HG03439 (cell line): Measurements from ENCODE around the gene SSU72.
"Not testable (repeated sequence)": the region's sequence is repeated elsewhere in the genome, so short reads cannot be mapped to it uniquely, and the experiment has no call there.

Experiments used
- ATAC-seq: cut with Tn5 transposase; IDR thresholded peaks from one replicate; pipeline ENCODE4 v1.9.1; 2021; ENCODE audit warnings: mild to moderate bottlenecking, moderate library complexity; ENCODE audit not compliant: unreplicated experiment

Gene SSU72

GRCh38 chr1:1510912-1511532 lies 63.6 kb downstream of the SSU72 start:
- ATAC-seq = no peak

GRCh38 chr1:1509465-1509850 lies 65.2 kb downstream of the SSU72 start:
- ATAC-seq = not testable (repeated sequence)

GRCh38 chr1:1508775-1509464 lies 65.7 kb downstream of the SSU72 start:
- not testable (repeated sequence) for ATAC-seq

GRCh38 chr1:1507305-1507704 lies 67.4 kb downstream of the SSU72 start:
- ATAC-seq = no peak

GRCh38 chr1:1505801-1506200 lies 68.9 kb downstream of the SSU72 start:
- ATAC-seq = not testable (repeated sequence)

- ATAC-seq = not testable (repeated sequence)
These were observed 69.3 kb downstream of the SSU72 start for GRCh38 chr1:1505366-1505798.

GRCh38 chr1:1504777-1505365 lies 69.8 kb downstream of the SSU72 start:
- ATAC-seq = not testable (repeated sequence)

- not testable (repeated sequence) for ATAC-seq
These were observed 79.1 kb downstream of the SSU72 start for GRCh38 chr1:1495461-1495975.

GRCh38 chr1:1494311-1494710 lies 80.4 kb downstream of the SSU72 start:
- not testable (repeated sequence) for ATAC-seq
